ENCODE data around the gene TAGLN. TPM values are rescaled to one million over a fixed set of nuclear protein-coding genes. Genes with fewer than 3 reads are reported as not detected.

Gene TAGLN
- polyA plus RNA-seq, 3 donors = 3.6 to 113 (median 4.0) TPM

- no peak overlapping the region for H3K4me2 ChIP-seq (replicated peaks; ENCODE audit: extremely low read depth, low read length, poor library complexity, severe bottlenecking)
- no peak overlapping the region for H3K4me3 Mint-ChIP-seq
Measured at GRCh38 chr11:117171404-117172061, 27.6 kb upstream of the TAGLN start.

More at GRCh38 chr11:117171404-117172061, 27.6 kb upstream of the TAGLN start:
- Histone ChIP-seq H3K4me1 (ENCODE audit: control insufficient read depth in 1 of 2, insufficient read depth in 2 of 2, low read length in 2 of 2) (no peaks in the 10 kb centered on the region), H3K27ac (ENCODE audit: low read depth in 1 of 2, low read length in 2 of 2) (no peak overlapping the region), H3K36me3 (replicated peaks in 1 of 2; ENCODE audit: control insufficient read depth in 1 of 2, insufficient read depth in 2 of 2, low read length in 2 of 2) (peaks cover 41 to 55% of the 10 kb centered on the region in 2 donors), H3K9me3 (replicated peaks in 1 of 2; ENCODE audit: control insufficient read depth in 1 of 2, insufficient read depth in 1 of 2, low read length in 2 of 2) (no peaks in the 10 kb centered on the region), H3K79me2 (ENCODE audit: insufficient read depth, low read length) (peaks cover 6% of the 10 kb centered on the region), H3K27me3 (ENCODE audit: control insufficient read depth in 2 of 2, insufficient read depth in 2 of 2, low read length in 2 of 2) (no peaks in the 10 kb centered on the region), H2AFZ (ENCODE audit: insufficient read depth, low read depth, low read length, poor library complexity, severe bottlenecking) (no peak overlapping the region), H4K20me1 (ENCODE audit: insufficient read depth, low read length) (peaks cover 38% of the 10 kb centered on the region), H3K4me3 (replicated peaks in 1 of 3; ENCODE audit: low read depth in 2 of 3, low read length in 3 of 3) (no peak overlapping the region), H3K9ac (ENCODE audit: insufficient read depth, low read length, poor library complexity, severe bottlenecking) (no peak overlapping the region)
- Mint-ChIP-seq H3K27me3 (ENCODE audit: low read depth in 3 of 3) (no peaks in the 10 kb centered on the region), H3K4me1 (peaks cover 7% of the 10 kb centered on the region), H3K36me3 (peaks cover 41 to 56% of the 10 kb centered on the region in 2 donors), H3K27ac (peak overlapping the region in 6 of 7 donors; percentile 59 to 83 (median 62)), H3K9me3 (peaks cover 0 to 3% (median 0%) of the 10 kb centered on the region in 7 donors)
- DNase-seq = no peak
- intact Hi-C loops (cut with micrococcal nuclease) = no loop called here
- WGBS (ENCODE audit: insufficient coverage) = 91% methylated on average over 7 of the region's 14 CpGs
- TF ChIP-seq CTCF (IDR thresholded peaks at IDR 0.05) = no peak

All from CD14-positive monocyte (primary cell).